Measurements from ENCODE around the gene PANK4.
"Not testable (repeated sequence)": the region's sequence is repeated elsewhere in the genome, so short reads cannot be mapped to it uniquely, and the experiment has no call there.

The PANK4 gene

GRCh38 chr1:2525920-2526823 is at the start of gene PANK4:
Gene PANK4, minus strand, starts transcription at chr1:2526596. Its CDS starts 9 bp downstream, at chr1:2526587.
- peak; percentile 78 to 79 for DNase-seq (ENCODE audit: low read depth in 2 of 2)

DNA sequence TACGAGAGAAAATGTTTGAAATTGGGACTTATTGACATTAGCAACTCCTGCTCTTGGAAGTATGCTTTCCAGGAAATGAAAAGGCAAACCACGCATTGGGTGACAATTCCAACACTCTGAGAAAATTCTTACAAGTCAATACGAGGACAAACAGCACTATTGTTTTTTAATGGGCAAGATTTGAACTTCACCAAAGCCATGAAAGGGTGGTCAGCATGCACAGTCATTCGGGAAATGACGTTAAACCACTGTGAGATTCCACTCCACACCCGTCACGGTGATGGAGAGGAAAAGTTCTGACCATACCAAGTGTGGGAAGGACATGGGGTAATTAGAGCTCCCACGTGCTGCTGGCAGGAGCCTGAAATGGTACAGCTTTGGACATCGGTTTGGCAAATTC is 48.0 kb upstream of the PANK4 start:
- DNase-seq (ENCODE audit: low read depth in 2 of 2) = no peak

- DNase-seq (ENCODE audit: low read depth in 2 of 2) = no peak
These were observed 47.0 kb upstream of the PANK4 start for GRCh38 chr1:2573250-2573920.

DNA sequence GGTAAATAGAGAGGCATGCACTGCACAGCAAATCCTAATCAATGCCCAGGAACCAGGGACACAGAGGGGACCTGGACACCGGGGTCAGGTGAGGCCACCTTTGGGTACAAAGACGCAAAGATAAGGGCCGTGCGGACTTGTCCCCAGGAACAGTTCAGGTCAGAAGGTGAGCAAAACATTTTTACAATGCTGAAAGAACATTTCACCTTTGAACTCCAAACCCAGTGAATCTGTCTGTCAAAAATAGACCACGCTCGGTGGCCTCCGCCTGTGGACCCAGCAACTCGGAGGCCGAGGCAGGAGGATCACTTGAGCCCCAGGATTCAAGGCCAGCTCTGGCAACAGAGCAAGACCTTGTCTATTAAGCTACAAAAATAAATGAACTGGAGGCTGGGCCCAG is 45.0 kb upstream of the PANK4 start:
- no peak for DNase-seq (ENCODE audit: low read depth in 2 of 2)

DNA sequence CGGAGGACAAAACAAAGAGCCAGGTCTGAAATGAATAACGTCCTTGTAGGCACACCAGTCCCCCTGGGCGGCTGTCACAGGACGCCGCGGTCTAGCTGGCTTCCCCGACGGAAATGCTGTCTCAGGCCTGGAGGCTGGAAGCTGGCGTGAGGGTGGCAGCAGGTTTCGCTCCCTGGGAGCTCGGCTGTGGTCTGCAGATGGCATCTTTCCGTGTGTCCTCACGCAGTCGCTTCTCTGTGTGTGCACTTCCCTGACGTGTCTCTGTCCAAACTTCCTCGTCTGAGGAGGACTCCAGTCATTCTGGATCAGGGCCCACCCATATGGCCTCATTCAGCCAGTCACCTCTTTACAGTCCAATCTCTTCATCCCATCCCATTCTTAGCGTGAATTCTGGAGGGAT is 43.9 kb upstream of the PANK4 start:
- no peak for DNase-seq (ENCODE audit: low read depth in 2 of 2)

DNA sequence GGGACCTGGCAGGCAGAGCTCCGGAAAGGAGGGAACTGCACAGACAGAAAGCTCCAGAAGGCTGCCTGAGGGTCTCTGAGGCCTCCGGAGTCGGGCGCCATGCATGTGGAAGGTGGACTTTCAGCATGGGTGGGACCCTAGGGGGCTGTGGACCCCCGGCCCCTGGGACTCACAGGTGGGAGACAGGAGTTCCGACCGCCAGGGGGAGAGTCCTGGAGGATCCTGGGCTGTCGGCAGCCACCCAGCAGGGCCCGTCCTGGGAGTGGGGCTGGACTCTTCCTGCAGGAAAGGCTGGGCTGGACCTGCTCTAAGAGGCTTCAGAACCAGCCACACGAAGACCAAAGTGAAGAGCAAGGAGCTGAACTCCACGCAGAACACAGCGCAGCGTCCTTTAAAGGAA is 43.3 kb upstream of the PANK4 start:
- not testable (repeated sequence) for DNase-seq (ENCODE audit: low read depth in 2 of 2)

DNA sequence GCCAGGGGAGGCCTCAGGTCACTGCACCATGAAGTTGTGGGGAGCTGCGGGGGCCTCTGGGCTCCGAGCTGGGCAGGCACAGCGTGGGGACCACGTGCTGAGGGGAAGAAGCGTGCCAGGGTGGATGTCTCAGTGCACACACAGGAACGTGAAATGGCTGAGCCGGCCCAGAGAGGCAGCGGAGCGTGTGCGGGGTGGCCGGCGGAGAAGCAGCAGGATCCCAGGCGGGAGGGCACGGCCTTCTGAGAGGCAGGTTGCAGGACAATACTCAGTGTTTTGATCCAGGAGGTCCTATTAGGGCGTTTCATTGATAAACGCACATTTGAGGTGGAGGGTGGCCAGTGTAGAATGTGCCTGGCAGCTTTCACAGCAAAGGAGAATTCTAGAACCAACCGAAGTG is 42.7 kb upstream of the PANK4 start:
- no peak for DNase-seq (ENCODE audit: low read depth in 2 of 2)

DNA sequence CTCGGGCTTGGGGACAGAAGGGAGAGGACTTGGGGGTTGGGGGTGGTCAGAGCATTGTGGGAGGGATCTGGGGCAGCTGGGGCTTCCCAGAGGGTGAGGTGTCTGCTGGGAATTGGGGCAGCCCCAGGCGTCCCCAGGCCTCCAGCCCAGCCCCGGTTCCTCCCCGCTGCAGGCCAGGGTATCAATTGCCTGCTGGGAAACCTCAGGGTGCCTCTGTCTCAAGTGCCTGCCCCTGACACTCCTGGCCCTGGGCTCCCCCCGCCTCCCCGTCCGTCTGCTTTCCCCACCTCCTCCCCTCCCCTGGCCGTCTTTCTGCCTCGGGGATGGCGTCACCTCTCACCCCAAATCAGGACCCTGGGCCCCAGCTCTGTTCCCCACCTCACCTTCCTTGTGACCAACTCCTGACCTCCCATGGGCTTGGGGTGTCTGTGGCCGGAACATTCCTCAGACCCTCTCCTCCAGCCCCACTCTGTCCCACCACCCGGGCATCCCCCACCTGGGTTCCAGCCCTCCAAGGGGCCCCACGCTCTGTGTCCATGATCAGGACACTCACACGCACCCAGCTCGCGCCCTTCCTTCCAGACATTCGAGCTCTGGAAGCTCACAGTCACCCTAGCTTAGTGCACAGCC is 41.9 kb upstream of the PANK4 start:
- DNase-seq (ENCODE audit: low read depth in 2 of 2) = not testable (repeated sequence)

DNA sequence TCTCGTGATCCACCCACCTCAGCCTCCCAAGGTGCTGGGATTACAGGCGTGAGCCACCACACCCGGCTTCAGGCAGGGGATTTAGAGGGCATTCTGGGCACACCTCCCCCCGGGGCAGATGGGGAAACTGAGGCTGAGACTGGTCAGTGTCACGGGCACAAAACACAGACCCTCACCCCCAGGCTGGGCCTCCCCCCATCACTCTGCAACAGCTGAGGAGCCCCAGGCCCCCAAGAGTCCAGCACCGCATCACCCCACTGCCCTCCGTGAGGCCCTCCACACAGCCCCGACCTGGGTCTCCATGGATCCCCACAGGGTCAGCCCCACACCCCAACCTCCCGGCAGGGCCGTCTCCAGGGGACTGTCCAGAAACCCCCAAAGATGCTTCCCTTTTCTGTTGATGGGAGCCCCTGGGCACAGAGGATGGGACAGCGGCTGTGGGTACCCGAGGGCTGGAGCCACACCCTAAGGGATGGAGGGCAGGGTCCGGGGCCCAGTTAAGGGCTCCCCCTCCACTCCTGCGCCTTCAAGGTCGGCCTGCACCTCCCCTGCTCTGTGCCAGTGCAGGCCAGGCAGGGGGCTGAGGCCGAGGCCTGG is 40.8 kb upstream of the PANK4 start:
- DNase-seq (ENCODE audit: low read depth in 2 of 2) = no peak

- DNase-seq (ENCODE audit: low read depth in 2 of 2) = no peak
These were observed 40.0 kb upstream of the PANK4 start for GRCh38 chr1:2566101-2567045.

DNA sequence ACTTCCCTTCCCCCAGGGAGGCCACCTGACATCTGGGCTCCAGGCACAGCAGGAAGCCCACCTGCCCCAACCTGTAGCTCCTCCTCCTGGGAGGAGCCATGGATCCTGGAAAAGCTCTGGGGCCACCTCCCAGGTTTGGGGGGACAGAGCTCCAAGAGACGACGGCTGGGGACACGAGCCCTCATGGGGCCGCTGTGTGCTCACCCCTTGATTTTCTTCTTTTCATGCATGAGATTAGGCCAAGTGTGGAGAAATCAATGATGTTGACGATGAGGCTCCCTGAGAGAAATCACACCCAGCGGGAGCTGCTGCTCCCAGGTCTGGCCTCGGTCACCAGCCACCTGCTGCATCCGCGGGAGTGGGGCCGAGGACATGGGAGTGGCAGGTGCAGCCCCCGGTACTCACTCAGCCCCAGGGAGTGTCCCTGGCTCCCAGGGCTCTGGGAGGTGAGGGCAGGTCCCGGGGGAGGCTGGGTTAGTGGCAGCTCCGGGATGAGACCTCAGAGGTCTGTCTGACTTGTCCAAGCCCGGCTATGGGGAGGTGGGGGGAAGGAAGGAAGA is 38.5 kb upstream of the PANK4 start:
- DNase-seq (ENCODE audit: low read depth in 2 of 2) = no peak

DNA sequence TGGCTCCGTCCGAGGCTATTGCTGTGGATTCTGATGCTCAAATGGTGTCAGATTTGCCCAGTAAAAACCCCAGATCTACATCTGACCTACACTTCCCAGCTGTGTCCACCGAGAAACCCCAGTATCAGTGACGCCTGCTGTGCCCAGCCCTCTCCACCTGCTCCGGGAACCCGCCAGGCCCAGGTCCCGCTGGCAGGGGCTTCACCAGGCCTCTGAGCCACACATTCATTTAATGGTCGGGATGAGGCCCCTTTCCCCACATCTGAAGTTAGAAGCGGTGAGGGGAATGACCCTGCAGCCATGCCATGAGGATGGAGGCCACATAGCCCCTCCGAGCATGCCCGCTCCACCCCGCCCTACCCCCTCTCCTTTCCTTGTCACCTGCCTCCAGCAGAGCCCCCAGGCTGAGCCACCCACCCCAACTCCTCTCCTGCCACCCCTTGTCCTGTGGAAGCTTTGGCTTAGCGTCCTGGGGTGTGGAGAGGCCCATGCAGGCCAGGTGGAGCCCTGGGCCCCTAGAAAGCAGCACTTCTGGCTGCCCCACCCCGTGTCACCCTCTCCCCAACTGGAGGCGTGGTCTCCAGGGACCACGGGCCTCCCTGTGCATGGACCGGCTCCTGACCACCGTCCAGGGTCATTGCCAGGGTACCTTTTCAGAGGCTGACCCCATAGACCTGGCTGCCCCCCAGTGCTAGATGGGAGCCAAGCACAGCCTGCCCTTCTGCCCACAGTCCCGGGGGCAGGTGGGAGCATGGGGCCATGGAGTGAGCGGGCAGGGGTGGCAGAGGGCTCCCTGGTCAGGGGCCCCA is 37.8 kb upstream of the PANK4 start:
- no peak for DNase-seq (ENCODE audit: low read depth in 2 of 2)

- no peak for DNase-seq (ENCODE audit: low read depth in 2 of 2)
These were observed 36.8 kb upstream of the PANK4 start for GRCh38 chr1:2563205-2563604.

DNA sequence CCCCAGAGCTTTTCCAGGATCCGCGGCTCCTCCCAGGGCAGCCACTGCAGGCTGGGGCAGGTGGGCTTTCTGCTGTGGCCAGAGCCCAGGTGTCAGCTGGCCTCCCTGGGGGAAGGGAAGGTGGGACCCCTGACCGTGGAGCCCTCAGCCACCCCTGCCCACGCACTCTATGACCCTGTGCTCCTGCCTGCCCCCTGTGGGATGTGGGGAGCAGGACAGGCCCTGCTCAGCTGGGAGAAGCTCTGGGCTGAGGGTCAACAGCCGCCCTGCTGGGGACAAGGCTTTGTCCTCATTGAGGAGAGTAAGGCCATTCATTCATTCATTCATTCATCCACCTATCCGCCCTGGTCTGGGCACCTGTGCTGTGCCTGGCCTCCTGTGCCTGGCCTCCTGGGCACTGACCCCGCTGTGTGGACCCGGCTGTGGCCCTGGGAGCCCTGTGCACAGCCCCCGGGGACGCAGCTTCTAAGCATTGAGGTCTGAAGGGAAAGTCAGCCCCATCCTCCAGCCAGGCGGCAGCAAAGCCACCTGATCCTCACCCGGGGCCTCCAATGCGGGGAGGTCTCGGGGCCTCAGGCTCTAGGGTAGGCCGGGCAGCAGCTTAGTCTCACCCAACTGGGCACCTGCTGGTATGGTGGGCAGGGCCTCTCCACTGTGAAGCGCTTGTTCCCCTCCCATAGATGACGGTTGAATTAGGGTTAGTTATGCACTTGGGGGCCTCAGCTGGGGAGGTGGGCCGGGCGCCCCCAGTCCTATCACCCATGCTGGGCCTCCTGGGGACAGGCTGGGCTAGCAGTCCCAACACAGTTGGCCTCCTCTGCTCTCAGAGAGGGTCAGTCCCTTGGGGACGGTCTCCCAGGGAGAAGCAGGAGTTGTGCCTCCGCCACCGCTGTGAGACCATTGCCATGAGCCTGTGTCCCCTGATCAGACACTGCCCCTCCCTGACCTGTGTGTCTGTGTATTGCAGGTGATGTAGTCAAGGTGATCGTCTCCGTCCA is 35.8 kb upstream of the PANK4 start:
- no peak for DNase-seq (ENCODE audit: low read depth in 2 of 2)

DNA sequence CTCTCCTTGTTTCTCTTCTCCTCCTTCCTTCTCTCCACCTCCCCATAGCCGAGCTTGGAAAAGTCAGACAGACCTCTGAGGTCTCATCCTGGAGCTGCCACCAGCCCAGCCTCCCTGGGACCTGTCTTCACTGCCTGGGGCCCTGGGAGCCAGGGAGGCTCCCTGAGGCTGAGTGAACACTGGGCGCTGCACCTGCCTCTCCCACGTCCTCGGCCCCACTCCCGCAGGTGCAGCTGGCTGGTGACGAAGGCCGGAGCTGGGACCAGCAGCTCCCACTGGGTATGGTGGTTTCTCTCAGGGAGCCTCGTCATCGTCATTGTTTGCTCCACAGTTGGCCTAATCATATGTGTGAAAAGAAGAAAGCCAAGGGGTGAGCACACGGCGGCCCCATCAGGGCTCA is 35.0 kb upstream of the PANK4 start:
- no peak for DNase-seq (ENCODE audit: low read depth in 2 of 2)

DNA sequence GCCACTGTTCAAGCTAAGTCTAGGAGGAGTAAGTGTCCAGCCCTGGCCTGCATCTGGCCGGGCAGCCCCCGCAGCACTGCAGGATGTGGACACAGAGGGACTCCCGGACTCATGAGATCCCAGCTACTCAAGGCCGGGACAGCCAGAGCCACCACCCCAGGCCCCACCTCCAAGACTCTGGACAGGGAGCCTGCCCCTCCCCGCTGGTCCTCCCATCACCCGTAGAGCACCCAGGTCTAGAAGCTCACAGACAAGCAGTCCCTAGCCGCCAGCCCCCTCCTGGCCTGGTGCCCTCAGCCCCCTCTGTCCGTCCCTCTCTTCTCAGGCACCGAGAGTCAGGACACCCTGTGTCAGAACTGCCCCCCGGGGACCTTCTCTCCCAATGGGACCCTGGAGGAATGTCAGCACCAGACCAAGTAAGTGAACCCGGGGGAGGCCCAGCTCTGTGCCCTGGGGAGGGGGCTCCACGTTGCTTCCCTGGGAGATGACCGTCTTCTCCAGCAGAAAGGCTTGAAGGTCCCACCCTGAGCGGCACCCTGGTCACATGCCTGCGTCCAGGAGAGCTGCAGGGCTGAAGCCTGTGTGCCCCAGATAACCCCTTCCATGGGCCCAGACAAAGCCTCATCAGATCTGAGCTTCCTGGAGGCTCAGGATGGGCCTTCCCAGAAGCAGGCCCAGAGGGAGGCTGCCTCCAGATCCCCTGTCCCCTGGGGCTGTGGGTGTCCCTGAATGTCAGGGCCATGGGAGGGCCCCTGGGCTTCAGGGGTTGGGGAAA is 34.1 kb upstream of the PANK4 start:
- no peak for DNase-seq (ENCODE audit: low read depth in 2 of 2)

DNA sequence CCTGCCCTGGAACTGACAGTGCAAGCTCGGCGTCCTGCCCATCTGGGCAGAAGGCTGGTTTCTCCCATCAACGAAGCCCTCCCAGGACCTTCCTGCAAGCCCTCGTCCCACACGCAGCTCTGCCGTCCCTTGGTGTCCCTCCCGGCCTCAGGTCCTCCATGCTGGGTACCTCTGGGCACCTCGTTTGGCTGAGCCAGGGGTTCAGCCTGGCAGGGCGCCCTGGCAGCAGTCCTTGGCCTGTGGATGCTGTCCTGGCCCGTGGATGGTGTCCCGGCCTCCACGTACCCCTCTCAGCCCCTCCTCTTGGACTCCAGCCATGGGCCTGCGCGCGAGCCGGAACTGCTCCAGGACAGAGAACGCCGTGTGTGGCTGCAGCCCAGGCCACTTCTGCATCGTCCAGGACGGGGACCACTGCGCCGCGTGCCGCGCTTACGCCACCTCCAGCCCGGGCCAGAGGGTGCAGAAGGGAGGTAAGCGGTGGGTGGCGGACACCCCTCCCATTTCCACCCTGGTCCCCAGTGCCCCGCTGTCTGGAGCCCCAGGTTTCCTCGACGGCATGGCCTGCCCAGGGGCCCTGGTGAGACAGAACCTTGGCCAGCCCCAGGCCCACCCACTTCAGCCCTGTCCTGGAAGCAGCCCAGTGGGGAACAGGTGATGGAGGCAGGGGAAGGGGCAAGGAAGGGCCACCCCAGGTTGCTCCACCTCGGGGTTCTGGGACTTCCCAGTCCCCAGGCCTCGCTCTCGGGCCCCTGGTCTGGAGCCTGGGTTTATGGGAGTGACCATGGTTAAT is 33.3 kb upstream of the PANK4 start:
- DNase-seq (ENCODE audit: low read depth in 2 of 2) = no peak

Data from stimulated activated CD8-positive, alpha-beta memory T cell treated with anti-CD3 and anti-CD28 coated beads, Interleukin-15, amount 100 ng/mL, for 4 hours (primary cell).